ENCODE measurements around the gene HADHB.

HADHB gene

DNA sequence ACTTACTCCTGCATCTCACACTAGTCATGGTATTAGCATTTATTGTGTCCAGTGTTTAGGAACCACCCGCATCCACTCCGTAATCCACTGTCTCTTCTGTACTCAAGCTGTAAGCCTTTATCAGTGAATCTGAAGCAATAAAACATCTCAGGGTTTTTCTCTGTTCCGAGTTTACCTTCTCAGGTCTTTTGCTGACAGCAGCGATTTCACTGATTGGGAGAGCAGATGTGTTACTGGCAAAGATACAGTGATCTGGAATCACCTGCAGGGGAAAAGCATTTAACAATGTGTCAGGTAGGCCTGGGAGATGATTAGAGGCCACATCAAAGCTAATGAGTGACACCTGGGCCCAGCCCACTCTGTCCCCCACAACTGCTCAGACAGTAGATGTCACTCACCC is 47.2 kb upstream of the HADHB start:
- no peak for DNase-seq (ENCODE audit: low read depth in 1 of 2, low spot score in 1 of 2)
- TF ChIP-seq POLR2AphosphoS5 (IDR thresholded peaks at IDR 0.05; ENCODE audit: low read depth) = no peak
- TF ChIP-seq, protein P1, sequence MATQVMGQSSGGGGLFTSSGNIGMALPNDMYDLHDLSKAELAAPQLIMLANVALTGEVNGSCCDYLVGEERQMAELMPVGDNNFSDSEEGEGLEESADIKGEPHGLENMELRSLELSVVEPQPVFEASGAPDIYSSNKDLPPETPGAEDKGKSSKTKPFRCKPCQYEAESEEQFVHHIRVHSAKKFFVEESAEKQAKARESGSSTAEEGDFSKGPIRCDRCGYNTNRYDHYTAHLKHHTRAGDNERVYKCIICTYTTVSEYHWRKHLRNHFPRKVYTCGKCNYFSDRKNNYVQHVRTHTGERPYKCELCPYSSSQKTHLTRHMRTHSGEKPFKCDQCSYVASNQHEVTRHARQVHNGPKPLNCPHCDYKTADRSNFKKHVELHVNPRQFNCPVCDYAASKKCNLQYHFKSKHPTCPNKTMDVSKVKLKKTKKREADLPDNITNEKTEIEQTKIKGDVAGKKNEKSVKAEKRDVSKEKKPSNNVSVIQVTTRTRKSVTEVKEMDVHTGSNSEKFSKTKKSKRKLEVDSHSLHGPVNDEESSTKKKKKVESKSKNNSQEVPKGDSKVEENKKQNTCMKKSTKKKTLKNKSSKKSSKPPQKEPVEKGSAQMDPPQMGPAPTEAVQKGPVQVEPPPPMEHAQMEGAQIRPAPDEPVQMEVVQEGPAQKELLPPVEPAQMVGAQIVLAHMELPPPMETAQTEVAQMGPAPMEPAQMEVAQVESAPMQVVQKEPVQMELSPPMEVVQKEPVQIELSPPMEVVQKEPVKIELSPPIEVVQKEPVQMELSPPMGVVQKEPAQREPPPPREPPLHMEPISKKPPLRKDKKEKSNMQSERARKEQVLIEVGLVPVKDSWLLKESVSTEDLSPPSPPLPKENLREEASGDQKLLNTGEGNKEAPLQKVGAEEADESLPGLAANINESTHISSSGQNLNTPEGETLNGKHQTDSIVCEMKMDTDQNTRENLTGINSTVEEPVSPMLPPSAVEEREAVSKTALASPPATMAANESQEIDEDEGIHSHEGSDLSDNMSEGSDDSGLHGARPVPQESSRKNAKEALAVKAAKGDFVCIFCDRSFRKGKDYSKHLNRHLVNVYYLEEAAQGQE (IDR thresholded peaks at IDR 0.05; ENCODE audit: insufficient replicate concordance, low read depth) = no peak
- TF ChIP-seq SPI1 (IDR thresholded peaks at IDR 0.05; ENCODE audit: borderline replicate concordance, low read depth) = no peak
- TF ChIP-seq GABPA (IDR thresholded peaks at IDR 0.05; ENCODE audit: low read depth) = no peak
- TF ChIP-seq, protein P2, sequence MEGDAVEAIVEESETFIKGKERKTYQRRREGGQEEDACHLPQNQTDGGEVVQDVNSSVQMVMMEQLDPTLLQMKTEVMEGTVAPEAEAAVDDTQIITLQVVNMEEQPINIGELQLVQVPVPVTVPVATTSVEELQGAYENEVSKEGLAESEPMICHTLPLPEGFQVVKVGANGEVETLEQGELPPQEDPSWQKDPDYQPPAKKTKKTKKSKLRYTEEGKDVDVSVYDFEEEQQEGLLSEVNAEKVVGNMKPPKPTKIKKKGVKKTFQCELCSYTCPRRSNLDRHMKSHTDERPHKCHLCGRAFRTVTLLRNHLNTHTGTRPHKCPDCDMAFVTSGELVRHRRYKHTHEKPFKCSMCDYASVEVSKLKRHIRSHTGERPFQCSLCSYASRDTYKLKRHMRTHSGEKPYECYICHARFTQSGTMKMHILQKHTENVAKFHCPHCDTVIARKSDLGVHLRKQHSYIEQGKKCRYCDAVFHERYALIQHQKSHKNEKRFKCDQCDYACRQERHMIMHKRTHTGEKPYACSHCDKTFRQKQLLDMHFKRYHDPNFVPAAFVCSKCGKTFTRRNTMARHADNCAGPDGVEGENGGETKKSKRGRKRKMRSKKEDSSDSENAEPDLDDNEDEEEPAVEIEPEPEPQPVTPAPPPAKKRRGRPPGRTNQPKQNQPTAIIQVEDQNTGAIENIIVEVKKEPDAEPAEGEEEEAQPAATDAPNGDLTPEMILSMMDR (IDR thresholded peaks at IDR 0.05; ENCODE audit: insufficient read depth, low read length) = no peak
- Histone ChIP-seq H3K27me3 (ENCODE audit: insufficient read depth, poor library complexity, severe bottlenecking) (no peaks in the 10 kb centered on the region), H3K27ac (replicated peaks) (no peak overlapping the region), H3K4me3 (replicated peaks; ENCODE audit: insufficient read depth, low read length) (no peak overlapping the region)

DNA sequence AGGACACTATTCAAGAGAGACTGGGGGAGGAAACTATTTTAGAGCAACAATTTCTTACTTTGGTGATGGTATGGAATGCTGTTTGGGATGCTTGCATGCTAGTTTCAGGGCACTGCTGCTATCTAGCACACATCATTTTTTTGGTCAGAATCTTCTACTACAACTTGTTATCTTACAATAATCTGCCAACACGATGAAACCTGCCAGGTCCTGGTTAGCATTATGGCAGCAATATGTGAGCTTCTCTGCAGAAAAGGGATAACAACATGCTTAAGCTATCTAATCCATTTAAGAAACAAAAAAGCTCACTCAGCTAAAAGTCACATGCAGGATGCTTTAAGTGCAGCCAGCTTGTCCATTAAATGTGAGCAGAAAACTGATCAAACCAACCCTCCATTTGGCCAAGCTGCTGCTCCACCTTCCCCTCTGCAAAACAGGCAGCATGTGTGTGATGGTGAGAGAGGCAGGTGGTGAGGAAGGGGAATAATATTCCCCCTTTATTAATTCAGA is 41.7 kb upstream of the HADHB start:
- TF ChIP-seq SPI1 (IDR thresholded peaks at IDR 0.05; ENCODE audit: borderline replicate concordance, low read depth) (no peak), POLR2AphosphoS5 (IDR thresholded peaks at IDR 0.05; ENCODE audit: low read depth) (no peak), GABPA (IDR thresholded peaks at IDR 0.05; ENCODE audit: low read depth) (no peak)
- TF ChIP-seq, protein P2 (IDR thresholded peaks at IDR 0.05; ENCODE audit: insufficient read depth, low read length) = no peak
- TF ChIP-seq, protein P1 (IDR thresholded peaks at IDR 0.05; ENCODE audit: insufficient replicate concordance, low read depth) = no peak
- no peak overlapping the region for H3K27ac ChIP-seq (replicated peaks)

DNA sequence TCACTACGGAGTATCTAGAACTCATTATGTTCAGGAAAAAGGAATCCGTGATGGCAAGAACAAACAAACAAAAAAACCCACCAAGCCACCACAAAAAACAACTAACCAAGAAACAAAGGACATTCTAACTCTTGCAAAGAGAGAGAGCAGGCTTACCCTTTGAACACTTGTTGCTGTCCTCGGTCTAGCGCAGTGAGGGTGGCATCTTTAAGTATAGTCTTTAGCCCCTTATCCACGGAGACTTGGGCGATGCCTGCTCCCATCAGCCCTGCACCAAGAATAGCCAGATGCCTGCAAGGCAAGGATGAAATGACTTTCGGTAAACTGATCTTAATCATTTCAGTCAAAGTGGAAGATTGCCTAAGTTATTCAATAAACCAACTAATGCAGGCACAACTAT is 40.8 kb upstream of the HADHB start:
- no peak overlapping the region for H3K4me3 ChIP-seq (replicated peaks; ENCODE audit: insufficient read depth, low read length)
- no peak for DNase-seq (ENCODE audit: low read depth in 1 of 2, low spot score in 1 of 2)
- TF ChIP-seq POLR2AphosphoS5 (IDR thresholded peaks at IDR 0.05; ENCODE audit: low read depth) (no peak), SPI1 (IDR thresholded peaks at IDR 0.05; ENCODE audit: borderline replicate concordance, low read depth) (no peak), GABPA (IDR thresholded peaks at IDR 0.05; ENCODE audit: low read depth) (no peak)
- TF ChIP-seq, protein P2 (IDR thresholded peaks at IDR 0.05; ENCODE audit: insufficient read depth, low read length) = no peak
- TF ChIP-seq, protein P1 (IDR thresholded peaks at IDR 0.05; ENCODE audit: insufficient replicate concordance, low read depth) = no peak
- no peak overlapping the region for H3K27ac ChIP-seq (replicated peaks)
- no peaks in the 10 kb centered on the region for H3K27me3 ChIP-seq (ENCODE audit: insufficient read depth, poor library complexity, severe bottlenecking)

More for the DNA sequence above, 41.7 kb upstream of the HADHB start:
- Histone ChIP-seq H3K27me3 (ENCODE audit: insufficient read depth, poor library complexity, severe bottlenecking) (no peaks in the 10 kb centered on the region), H3K4me3 (replicated peaks; ENCODE audit: insufficient read depth, low read length) (no peak overlapping the region)
- DNase-seq (ENCODE audit: low read depth in 1 of 2, low spot score in 1 of 2) = no peak
